ENCODE measurements around the gene GAGE13. TPM values are rescaled to one million over a fixed set of nuclear protein-coding genes. Genes with fewer than 3 reads are reported as not detected.
"Not testable (repeated sequence)": the region's sequence is repeated elsewhere in the genome, so short reads cannot be mapped to it uniquely, and the experiment has no call there.

GAGE13 gene
- total and polyA plus RNA-seq, 9 of the 15 experiments (the other 6 are each of a cell fraction or from before 2014, with no cell fraction given) = 31.6 to 506 (median 154) TPM

DNA sequence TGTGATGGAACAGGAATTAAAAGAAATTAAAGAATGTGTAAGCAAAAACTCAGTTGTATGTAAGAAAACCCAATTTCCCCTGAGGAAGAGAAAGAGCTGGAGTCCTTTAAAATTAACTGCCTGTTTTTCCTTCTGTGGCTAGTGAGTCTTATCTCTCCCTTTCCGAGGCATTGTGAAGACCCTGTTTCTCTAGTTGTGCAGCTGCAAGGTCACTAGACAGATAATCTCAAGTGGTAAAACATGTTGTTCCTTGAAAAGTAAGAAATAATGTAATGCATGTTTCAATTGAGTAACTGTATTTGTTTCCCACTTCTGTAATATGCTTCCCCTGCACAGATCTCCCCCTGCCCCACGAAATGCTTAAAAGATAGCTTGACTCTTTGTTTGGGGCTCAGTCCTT lies 23.6 kb upstream of the GAGE13 start:
- POLR2A ChIA-PET; H3K4me3 ChIP-seq; H3K9ac ChIP-seq (ENCODE audit: insufficient read depth in 1 of 2, low read depth in 2 of 2, low read length in 2 of 2); H3K27me3 ChIP-seq (ENCODE audit: control insufficient read depth in 2 of 2, insufficient read depth in 2 of 2, low read length in 2 of 2); intact Hi-C loops (cut with micrococcal nuclease); FAIRE-seq; H3K9me3 ChIP-seq (replicated peaks; ENCODE audit: control insufficient read depth, insufficient read depth, low read depth, low read length); H3K9me1 ChIP-seq (ENCODE audit: control insufficient read depth, insufficient read depth, low read length); ATAC-seq; H3K36me3 ChIP-seq (ENCODE audit: control insufficient read depth, insufficient read depth, low read length); BruUV-seq (replicated peaks); H4K20me1 ChIP-seq (replicated peaks; ENCODE audit: control insufficient read depth, insufficient read depth, low read length); CTCF ChIA-PET (ENCODE audit: low intra/inter-chr PET ratio); H3K79me2 ChIP-seq (ENCODE audit: control insufficient read depth, insufficient read depth, low read length); TF ChIP-seq TEAD4 (CRISPR knock-in tag; IDR thresholded peaks at IDR 0.05; ENCODE audit: borderline replicate concordance): not testable (repeated sequence)
- WGBS (ENCODE audit: insufficient coverage, low coverage, missing lambda C conversion rate) = 0% methylated on average over 2 of the region's 2 CpGs
- DNase-seq (ENCODE audit: extremely low read depth in 1 of 4, low spot score in 3 of 4) = peak in 1 of 4 experiments; percentile 44
- peak overlapping the region; percentile 62; the same call in 1 of the 2 replicates for H2AFZ ChIP-seq (ENCODE audit: low read depth, low read length)
- in situ Hi-C loops (cut with MboI) = loop anchor here (10.0 kb wide), 1 partner anchor 257 kb away; the partner anchor contains the start of gene GAGE12F
- TF ChIP-seq CBFA2T3 (IDR thresholded peaks at IDR 0.05) = peak; percentile 46; the same call in 1 of the 2 replicates
- TF ChIP-seq TAL1 (IDR thresholded peaks at IDR 0.05) = peak; percentile 37; the same call in 1 of the 2 replicates
- peak; percentile 46 for TF ChIP-seq ARID1B (IDR thresholded peaks at IDR 0.05)
- TF ChIP-seq, protein P1, sequence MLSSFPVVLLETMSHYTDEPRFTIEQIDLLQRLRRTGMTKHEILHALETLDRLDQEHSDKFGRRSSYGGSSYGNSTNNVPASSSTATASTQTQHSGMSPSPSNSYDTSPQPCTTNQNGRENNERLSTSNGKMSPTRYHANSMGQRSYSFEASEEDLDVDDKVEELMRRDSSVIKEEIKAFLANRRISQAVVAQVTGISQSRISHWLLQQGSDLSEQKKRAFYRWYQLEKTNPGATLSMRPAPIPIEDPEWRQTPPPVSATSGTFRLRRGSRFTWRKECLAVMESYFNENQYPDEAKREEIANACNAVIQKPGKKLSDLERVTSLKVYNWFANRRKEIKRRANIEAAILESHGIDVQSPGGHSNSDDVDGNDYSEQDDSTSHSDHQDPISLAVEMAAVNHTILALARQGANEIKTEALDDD (IDR thresholded peaks at IDR 0.05) = peak; percentile 83
- TF ChIP-seq TEAD4 (IDR thresholded peaks at IDR 0.05; ENCODE audit: low read length) = 0 out of 2 replicates have a peak, but pooled peaks have one; percentile 16
- TF ChIP-seq MTA2 (IDR thresholded peaks at IDR 0.05; ENCODE audit: low read depth) = peak; percentile 26; the same call in 1 of the 2 replicates
- peak; percentile 29; the same call in 1 of the 2 replicates for TF ChIP-seq SOX6 (IDR thresholded peaks at IDR 0.05)
- peak; percentile 62 for TF ChIP-seq TCF3 (CRISPR knock-in tag; IDR thresholded peaks at IDR 0.05)
- peak overlapping the region; percentile 83; the same call in 1 of the 2 replicates for H3K4me2 ChIP-seq (ENCODE audit: insufficient read depth, low read length)
- H3K4me1 ChIP-seq (replicated peaks in 1 of 2; ENCODE audit: control insufficient read depth in 2 of 2, insufficient read depth in 2 of 2, low read length in 2 of 2) = peaks cover 10 to 11% of the 10 kb centered on the region in 2 experiments; a peak in 4 of 5 replicates
- peak overlapping the region; percentile 23; the same call in 1 of the 3 replicates for H3K27ac ChIP-seq (ENCODE audit: extremely low read depth, low read depth, low read length)

All from K562 (cell line).